HepG2 (cell line): ENCODE measurements around the gene KLHL11. TPM values are rescaled to one million over a fixed set of nuclear protein-coding genes. Genes with fewer than 3 reads are reported as not detected.

Source experiments
- BHLHE40 ChIP-seq: IDR thresholded peaks from 2 replicates; pipeline ENCODE4 v1.6.1; 2011; ENCODE audit warnings: low read length, improper control_type of control experiment
- EHMT2 ChIP-seq: fragments of 200-600 bp; sonication (generic); IDR thresholded peaks from 2 replicates; pipeline ENCODE4 v1.7.0; 2017; ENCODE audit warnings: antibody characterized with exemption, low read depth, low read length, borderline replicate concordance
- GABPB1 ChIP-seq: IDR thresholded peaks from 2 replicates; pipeline ENCODE4 v1.6.1; 2016; ENCODE audit warnings: mild to moderate bottlenecking, missing genetic modification reagents, moderate library complexity, missing compliant biosample characterization
- GFI1 ChIP-seq: sonication (generic); formaldehyde crosslinking; IDR thresholded peaks from 2 replicates; pipeline ENCODE4 v1.5.0; 2020; ENCODE audit warnings: missing genetic modification reagents, mild to moderate bottlenecking, borderline replicate concordance
- HNF1A ChIP-seq, 2 experiments: sonication (generic) in 1 of 2; formaldehyde crosslinking in 1 of 2; IDR thresholded peaks; 2 replicates each; pipeline versions ENCODE4 v1.4.0 to v1.6.1; 2016 to 2020; ENCODE audit warnings: borderline replicate concordance in 1 of 2, low read depth in 1 of 2, mild to moderate bottlenecking in 1 of 2, missing genetic modification reagents in 1 of 2
- KMT2A ChIP-seq: sonication (generic); formaldehyde crosslinking; IDR thresholded peaks from 2 replicates; pipeline ENCODE4 v1.4.0; 2020; ENCODE audit warnings: missing genetic modification reagents
- MAZ ChIP-seq, 2 experiments: sonication (generic) in 1 of 2; formaldehyde crosslinking in 1 of 2; IDR thresholded peaks; 2 replicates each; pipeline versions ENCODE4 v1.5.0 to v1.6.1; 2012 to 2020; ENCODE audit warnings: low read depth in 2 of 2, mild to moderate bottlenecking in 2 of 2, borderline replicate concordance in 1 of 2, improper control_type of control experiment in 1 of 2, low read length in 1 of 2, missing genetic modification reagents in 1 of 2, moderate library complexity in 1 of 2
- NRL ChIP-seq: sonication (generic); formaldehyde crosslinking; IDR thresholded peaks from 2 replicates; pipeline ENCODE4 v1.5.0; 2020; ENCODE audit warnings: missing genetic modification reagents, mild to moderate bottlenecking, moderate library complexity, borderline replicate concordance
- REPIN1 ChIP-seq: sonication (generic); formaldehyde crosslinking; IDR thresholded peaks from 2 replicates; pipeline ENCODE4 v1.8.0; 2022; ENCODE audit warnings: missing genetic modification reagents, low read depth, mild to moderate bottlenecking, borderline replicate concordance
- SALL1 ChIP-seq: sonication (generic); formaldehyde crosslinking; IDR thresholded peaks from 2 replicates; pipeline ENCODE4 v1.8.0; 2022; ENCODE audit warnings: mild to moderate bottlenecking, missing genetic modification reagents
- SMAD1 ChIP-seq: sonication (generic); formaldehyde crosslinking; IDR thresholded peaks from 2 replicates; pipeline ENCODE4 v1.4.0; 2020; ENCODE audit warnings: missing genetic modification reagents, low read depth, mild to moderate bottlenecking, borderline replicate concordance
- TRIM22 ChIP-seq: fragments of 450-650 bp; IDR thresholded peaks from 2 replicates; pipeline ENCODE4 v1.6.1; 2017
- ZBTB4 ChIP-seq: sonication (generic); formaldehyde crosslinking; IDR thresholded peaks from 2 replicates; pipeline ENCODE4 v1.4.0; 2020; ENCODE audit warnings: missing genetic modification reagents, mild to moderate bottlenecking, borderline replicate concordance
- ZBTB7B ChIP-seq: sonication (generic); formaldehyde crosslinking; IDR thresholded peaks from 2 replicates; pipeline ENCODE4 v1.4.0; 2020; ENCODE audit warnings: missing genetic modification reagents
- ZFX ChIP-seq: sonication (generic); formaldehyde crosslinking; IDR thresholded peaks from 2 replicates; pipeline ENCODE4 v1.4.0; 2020; ENCODE audit warnings: mild to moderate bottlenecking, low read depth, missing genetic modification reagents, moderate library complexity
- ZNF788 ChIP-seq: sonication (generic); formaldehyde crosslinking; IDR thresholded peaks from 2 replicates; pipeline ENCODE4 v1.5.0; 2020; ENCODE audit warnings: mild to moderate bottlenecking, missing genetic modification reagents, borderline replicate concordance
- polyA plus RNA-seq, 8 experiments: library from polyadenylated mRNA; depleted of rRNA in 3 of 8; stranded (reverse) in 7 of 8; unstranded in 1 of 8; fragments of >200 nt; fragmentation: Illumina TruSeq in 4 of 8; extraction: Trizol in 4 of 8; gene quantifications; 2 replicates each; pipeline versions ENCODE4 v1.2.1 to v1.2.3, GENCODE V29; 2011 to 2016; ENCODE audit warnings: low read depth in 4 of 8, missing spikeins in 1 of 8, mixed read lengths in 1 of 8; ENCODE audit not compliant: insufficient read depth in 1 of 8
- total RNA-seq, 5 experiments: library from RNA; depleted of rRNA; stranded (reverse); fragments of >200 nt; fragmentation: Illumina TruSeq; extraction: Trizol; gene quantifications; 2 replicates each; pipeline ENCODE4 v1.2.3, GENCODE V29; 2016; ENCODE audit warnings: low read depth in 1 of 5
- TF ChIP-seq, protein P1 (sequence below): sonication (generic); formaldehyde crosslinking; IDR thresholded peaks from 2 replicates; pipeline ENCODE4 v1.4.0; 2020; ENCODE audit warnings: low read depth, mild to moderate bottlenecking, missing genetic modification reagents

The KLHL11 gene
- total and polyA plus RNA-seq, 2 of the 13 experiments (the other 11 are each of a cell fraction or from before 2014, with no cell fraction given): 7.7 to 27.5 TPM

DNA sequence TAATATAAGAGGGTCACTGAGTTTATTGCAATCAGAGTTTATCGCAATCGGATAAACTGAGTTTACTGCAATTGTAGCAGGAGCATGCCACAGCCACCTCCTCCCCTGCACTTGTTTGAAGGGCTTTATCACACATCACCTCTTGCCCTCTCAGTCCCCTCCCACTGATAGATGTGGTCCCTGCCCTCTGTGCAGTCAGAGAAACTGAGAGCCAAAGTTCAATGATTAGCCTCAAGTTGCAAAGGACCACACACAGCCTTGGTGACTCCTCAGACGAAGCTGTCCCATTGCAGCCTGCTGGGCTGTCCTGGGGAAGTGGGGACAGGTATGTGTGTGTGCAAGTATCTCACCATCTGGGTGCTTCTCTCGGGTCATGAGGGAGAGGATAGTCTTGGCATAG is 39.9 kb upstream of the KLHL11 start (continued):
- TF ChIP-seq EHMT2: no peak
- TF ChIP-seq BHLHE40: no peak
- TF ChIP-seq ZFX (CRISPR knock-in tag): peak; percentile 20; the same call in 1 of the 2 replicates
- TF ChIP-seq GABPB1: no peak
- 0 out of 2 replicates have a peak, but pooled peaks have one; percentile 45 for TF ChIP-seq REPIN1
- no peak for TF ChIP-seq TRIM22
- peak; percentile 30; the same call in 1 of the 2 replicates for TF ChIP-seq ZBTB7B
- TF ChIP-seq ZBTB4 (CRISPR knock-in tag): peak; percentile 69; the same call in 1 of the 2 replicates
- TF ChIP-seq GFI1 (CRISPR knock-in tag): no peak
- TF ChIP-seq ZNF788 (CRISPR knock-in tag): 0 out of 2 replicates have a peak, but pooled peaks have one; percentile 25
- 0 out of 2 replicates have a peak, but pooled peaks have one; percentile 22 for TF ChIP-seq SALL1 (CRISPR knock-in tag)
- no peak for TF ChIP-seq HNF1A (IDR thresholded peaks at IDR 0.05; ENCODE audit: low read depth)
- 0 out of 2 replicates have a peak, but pooled peaks have one; percentile 20 for TF ChIP-seq HNF1A (CRISPR knock-in tag; IDR thresholded peaks at IDR 0.05; ENCODE audit: borderline replicate concordance)
- 0 out of 2 replicates have a peak, but pooled peaks have one; percentile 18 for TF ChIP-seq KMT2A (CRISPR knock-in tag)
- peak; percentile 44; the same call in 1 of the 2 replicates for TF ChIP-seq NRL (CRISPR knock-in tag)
- TF ChIP-seq, protein P1, sequence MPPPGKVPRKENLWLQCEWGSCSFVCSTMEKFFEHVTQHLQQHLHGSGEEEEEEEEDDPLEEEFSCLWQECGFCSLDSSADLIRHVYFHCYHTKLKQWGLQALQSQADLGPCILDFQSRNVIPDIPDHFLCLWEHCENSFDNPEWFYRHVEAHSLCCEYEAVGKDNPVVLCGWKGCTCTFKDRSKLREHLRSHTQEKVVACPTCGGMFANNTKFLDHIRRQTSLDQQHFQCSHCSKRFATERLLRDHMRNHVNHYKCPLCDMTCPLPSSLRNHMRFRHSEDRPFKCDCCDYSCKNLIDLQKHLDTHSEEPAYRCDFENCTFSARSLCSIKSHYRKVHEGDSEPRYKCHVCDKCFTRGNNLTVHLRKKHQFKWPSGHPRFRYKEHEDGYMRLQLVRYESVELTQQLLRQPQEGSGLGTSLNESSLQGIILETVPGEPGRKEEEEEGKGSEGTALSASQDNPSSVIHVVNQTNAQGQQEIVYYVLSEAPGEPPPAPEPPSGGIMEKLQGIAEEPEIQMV (CRISPR knock-in tag): 0 out of 2 replicates have a peak, but pooled peaks have one; percentile 41
- TF ChIP-seq SMAD1 (CRISPR knock-in tag): no peak
- TF ChIP-seq MAZ (IDR thresholded peaks at IDR 0.05; ENCODE audit: borderline replicate concordance, low read depth, low read length): no peak
- TF ChIP-seq MAZ (CRISPR knock-in tag; IDR thresholded peaks at IDR 0.05; ENCODE audit: low read depth): 0 out of 2 replicates have a peak, but pooled peaks have one; percentile 28
